Stimulated activated CD8-positive, alpha-beta memory T cell treated with anti-CD3 and anti-CD28 coated beads, Interleukin-15, amount 100 ng/mL, for 24 hours (primary cell): ENCODE results near the gene GRM4.

ENCODE experiments used
- DNase-seq: peaks from one replicate; pipeline ENCODE4 v3.0.0-alpha.2; 2020; ENCODE audit warnings: low read depth

Gene GRM4

GRCh38 chr6:33993653-33994471 is 152.0 kb downstream of the GRM4 start:
- no peak for DNase-seq

- DNase-seq: no peak
Observed at GRCh38 chr6:33993091-33993490, 152.8 kb downstream of the GRM4 start.

- DNase-seq: no peak
Observed at GRCh38 chr6:33992191-33992590, 153.7 kb downstream of the GRM4 start.

GRCh38 chr6:33991610-33992009 is 154.3 kb downstream of the GRM4 start:
- DNase-seq: no peak

GRCh38 chr6:33990061-33990541 is 155.8 kb downstream of the GRM4 start:
- no peak for DNase-seq

GRCh38 chr6:33989016-33989854 is 156.7 kb downstream of the GRM4 start:
- no peak for DNase-seq

GRCh38 chr6:33988121-33989015 is 157.5 kb downstream of the GRM4 start:
- DNase-seq: no peak

GRCh38 chr6:33987531-33988021 is 158.3 kb downstream of the GRM4 start:
- no peak for DNase-seq

- DNase-seq: no peak
Observed at GRCh38 chr6:33985947-33986346, 159.9 kb downstream of the GRM4 start.

GRCh38 chr6:33985313-33985751 is 160.6 kb downstream of the GRM4 start:
- no peak for DNase-seq

- no peak for DNase-seq
Observed at GRCh38 chr6:33984466-33985312, 161.2 kb downstream of the GRM4 start.

GRCh38 chr6:33983721-33984465 is 162.0 kb downstream of the GRM4 start:
- no peak for DNase-seq

GRCh38 chr6:33983109-33983716 is 162.7 kb downstream of the GRM4 start:
- no peak for DNase-seq

- DNase-seq: no peak
Observed at GRCh38 chr6:33981861-33982260, 164.0 kb downstream of the GRM4 start.

GRCh38 chr6:33981421-33981820 is 164.5 kb downstream of the GRM4 start:
- no peak for DNase-seq

GRCh38 chr6:33980176-33981175 is 165.4 kb downstream of the GRM4 start:
- no peak for DNase-seq

- DNase-seq: no peak
Observed at GRCh38 chr6:33979750-33980149, 166.1 kb downstream of the GRM4 start.

- DNase-seq: no peak
Observed at GRCh38 chr6:33978412-33979150, 167.3 kb downstream of the GRM4 start.
